Activated T-helper 1 cell treated with Interleukin-2 at 50 U/mL for 16 hours (primary cell): ENCODE data around the gene RUVBL1.
A peak's percentile ranks its signal among the peaks of the same experiment; 100 is the strongest.

Source experiments
- DNase-seq: peaks from one replicate; pipeline ENCODE4 v3.0.0-alpha.2; 2020; ENCODE audit warnings: low read depth

RUVBL1 gene

DNA sequence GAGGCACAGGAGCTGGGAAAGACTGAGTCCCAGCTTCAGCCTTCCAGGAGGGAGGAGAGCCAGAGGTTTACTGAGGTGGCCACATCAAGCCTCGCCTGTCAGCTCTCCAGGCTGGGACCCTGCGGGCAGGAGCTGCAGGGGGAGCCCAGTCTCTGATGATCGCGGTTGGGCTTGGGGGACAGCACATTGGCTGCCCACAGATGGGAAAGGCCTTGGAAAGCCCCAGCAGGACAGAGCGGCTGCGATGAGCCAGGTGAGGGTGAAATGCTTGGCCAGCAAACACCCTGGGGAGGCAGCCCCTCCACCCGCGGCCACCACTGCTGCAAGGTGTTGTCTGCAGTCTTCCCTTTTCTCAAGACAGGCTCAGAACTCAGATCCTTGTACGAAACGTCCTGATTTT lies 40.2 kb downstream of the RUVBL1 start:
- DNase-seq = no peak

GRCh38 chr3:128082546-128082945 lies 41.1 kb downstream of the RUVBL1 start:
- no peak for DNase-seq

DNA sequence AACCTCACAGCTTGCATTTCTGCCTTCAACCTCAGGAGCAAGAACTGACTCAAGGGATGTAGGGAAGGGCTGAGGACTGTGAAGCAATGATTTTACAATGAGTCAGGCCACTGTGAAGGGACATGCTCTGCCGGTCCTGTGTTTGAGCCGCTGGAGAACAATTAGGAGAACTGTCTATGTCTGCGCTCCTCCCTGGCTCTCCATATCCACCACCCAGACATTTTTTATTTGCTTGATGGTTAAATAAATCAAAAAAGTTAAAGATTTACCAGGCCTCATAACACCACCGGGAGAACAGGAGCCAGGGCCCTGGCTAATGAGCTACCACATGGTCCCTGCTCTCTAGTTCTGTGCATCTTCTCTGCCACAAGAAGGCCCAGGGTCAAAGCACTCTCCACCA lies 41.8 kb downstream of the RUVBL1 start:
- DNase-seq = no peak

DNA sequence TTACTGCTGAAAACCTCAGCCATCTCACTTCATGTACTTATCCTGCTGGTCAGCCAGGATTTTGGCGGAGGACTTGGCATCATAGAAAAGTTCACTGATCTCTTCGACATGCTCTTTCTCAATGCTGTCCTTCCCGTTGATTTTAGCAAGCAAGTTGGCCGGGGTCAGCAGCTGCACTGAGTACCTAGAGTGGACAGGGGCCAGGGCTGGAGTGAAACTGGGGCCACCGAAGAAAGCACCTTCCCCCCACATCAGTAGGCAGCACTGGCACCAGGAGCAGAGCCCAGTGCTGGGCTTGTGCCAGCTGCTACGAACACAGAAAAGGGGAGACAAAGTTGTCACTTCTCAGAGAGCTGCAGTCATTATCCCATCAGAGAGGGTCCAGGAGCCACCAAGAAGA lies 42.4 kb downstream of the RUVBL1 start:
- no peak for DNase-seq

DNA sequence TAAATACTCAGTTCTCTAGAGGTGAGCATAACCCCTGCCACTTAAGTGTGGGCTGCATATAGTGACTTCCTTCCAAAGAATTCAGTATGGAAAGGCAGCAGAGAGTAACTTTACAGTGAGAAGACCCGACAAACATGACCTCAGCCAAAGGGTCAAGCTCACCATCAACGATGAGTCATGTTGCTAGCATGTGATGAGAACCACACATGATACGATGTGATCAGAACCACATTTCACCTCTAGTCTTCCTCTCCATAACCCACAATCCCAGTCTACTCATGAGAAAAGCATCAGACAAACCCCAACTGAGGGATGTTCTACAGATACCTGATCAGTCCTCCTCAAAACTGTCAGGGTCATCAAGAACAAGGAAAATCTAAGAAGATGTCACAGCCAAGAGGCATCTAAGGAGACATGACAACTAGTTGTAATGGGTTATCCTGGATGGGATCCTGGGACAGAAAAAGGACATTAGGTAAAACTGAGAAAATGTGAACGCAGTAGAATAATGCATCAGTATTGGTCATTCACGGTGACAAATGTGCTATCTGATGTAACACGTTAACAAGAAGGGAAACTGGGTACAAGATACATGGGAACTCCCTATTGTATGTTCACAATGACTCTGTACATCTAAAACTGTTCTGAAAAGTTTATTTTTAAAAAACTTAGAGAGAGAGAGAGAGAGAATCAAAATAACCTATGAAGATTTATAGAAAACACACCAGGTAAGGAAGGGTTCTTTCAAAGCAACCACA lies 43.1 kb downstream of the RUVBL1 start:
- no peak for DNase-seq

DNA sequence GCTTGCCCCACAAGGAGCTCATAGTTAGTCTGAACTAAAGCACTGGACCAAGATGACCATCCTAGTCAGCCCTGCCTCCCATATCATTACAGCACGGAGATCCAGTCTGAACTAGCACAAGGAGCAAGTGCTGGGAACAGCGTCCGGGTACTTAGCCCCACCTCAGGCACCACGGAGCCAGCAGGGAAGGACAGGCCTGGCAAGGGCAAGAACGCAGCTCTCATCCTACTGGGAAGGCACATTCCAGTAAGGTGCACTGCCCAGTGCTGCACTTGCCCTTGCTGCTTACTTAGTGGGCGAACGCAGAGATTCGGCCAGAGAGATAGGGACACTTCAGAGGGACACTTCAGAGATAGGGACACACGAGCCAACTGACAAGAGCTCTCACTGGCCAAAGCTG lies 43.8 kb downstream of the RUVBL1 start:
- DNase-seq = no peak

DNA sequence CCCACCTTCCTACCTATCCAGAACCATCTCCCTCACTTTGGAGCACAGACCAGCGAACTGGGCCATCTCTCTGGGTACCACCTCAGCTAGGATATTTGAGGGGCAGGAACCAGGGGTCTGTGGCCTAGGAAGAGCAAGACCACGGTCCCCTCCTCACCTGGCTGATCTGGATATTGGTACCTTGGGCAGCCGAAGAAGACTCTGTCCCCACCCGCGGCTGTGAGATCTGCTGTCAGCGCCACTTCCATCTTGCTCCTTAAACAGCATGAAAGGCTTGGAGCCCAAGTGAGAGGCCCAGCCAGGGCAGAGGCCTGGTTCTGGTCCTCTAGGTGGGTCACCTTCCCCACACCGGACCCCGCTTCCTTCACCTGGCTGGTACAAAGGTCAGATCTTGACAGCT lies 44.7 kb downstream of the RUVBL1 start:
- DNase-seq = no peak

DNA sequence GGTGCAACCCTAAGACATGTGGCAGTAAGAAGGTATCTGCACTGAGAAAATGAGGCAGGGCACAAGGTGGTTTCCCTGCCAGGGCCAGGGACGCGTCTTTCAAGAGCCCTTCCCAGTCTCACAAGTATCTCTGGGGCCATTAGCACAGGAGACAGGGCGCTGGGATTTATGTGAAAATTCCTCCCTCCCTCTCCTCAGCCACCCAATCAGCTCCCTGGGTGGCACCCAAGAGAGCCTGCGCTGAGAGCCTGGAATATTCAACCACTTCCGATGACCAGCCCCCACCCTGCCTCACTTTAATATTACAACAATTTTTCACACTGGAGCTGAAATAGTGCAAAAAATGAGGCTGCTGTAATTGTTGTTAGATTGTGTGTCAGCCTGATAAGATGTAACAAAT lies 45.3 kb downstream of the RUVBL1 start:
- DNase-seq = no peak

DNA sequence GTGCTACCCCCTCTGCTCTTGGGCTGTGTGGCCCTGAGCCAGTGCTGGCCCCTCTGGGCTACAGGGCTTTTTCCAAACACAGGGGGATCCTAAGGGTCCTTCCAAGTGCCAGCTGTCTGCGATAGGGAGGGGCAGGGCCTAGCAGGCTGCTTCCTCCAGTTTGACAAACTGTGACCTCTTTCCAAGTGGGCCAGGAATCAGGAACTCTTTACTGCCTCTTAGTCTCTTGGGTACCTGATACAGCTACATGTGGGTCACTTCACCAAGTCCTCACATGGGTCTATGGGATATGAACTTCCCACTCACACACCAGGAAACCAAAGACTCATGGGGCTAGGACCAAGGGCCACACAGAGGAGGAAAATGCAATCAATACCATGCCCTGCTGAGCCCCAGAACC lies 45.9 kb downstream of the RUVBL1 start:
- DNase-seq = no peak

DNA sequence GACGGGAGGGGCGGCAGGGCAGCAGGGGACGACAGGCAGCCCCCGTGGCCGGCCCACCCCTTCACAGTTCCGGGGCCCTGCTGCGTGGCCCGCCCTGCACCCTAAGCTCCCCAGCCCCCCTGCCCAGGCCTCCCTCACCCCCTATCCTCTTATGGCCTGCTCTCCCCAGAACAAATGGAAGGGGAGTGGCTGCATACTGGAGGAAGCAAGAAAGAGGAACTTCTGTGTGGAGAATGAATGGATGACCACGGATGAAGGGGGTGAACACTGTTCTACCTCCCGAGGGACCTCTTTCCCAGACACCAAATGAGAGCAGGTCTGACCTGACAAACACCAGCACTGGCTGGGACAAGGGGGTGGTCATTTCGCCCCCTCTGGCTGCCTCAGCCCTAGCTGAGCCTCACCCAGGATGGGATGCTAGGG lies 46.4 kb downstream of the RUVBL1 start:
- DNase-seq = no peak

DNA sequence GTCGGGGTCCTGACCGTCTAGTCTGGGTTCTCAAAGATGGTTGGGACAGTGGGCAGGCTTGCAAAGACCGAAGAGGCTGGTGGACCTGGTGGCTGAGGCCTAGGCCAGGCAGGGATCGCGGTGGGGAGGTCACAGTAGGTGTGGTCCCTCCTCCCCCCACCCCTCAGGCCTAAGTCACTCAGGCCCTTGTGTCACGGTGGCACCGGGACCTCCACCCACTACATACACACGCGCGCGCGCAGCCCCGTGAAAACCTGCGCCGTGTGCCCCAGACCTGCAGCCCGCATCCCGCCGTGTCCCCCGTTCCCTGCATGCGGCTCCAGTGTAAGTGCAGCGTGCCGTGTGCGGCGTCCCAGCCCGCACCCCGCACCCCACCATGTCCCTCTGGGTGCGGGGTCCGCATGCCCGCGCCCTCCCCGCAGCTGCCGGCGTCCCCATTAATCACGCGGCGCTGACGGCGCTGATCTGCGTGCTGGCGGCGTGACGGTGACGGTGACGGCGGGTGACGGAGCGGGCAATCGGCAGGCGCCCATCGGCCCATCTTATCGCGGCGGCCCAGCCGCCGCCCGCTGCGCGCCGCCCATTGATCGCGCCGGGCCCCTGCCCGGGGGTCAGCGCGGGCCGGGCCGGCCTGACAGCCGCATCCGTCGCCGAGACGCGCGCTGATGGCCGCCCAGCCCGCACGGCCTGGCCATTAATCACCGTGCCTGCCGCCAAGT lies 47.0 kb downstream of the RUVBL1 start:
- no peak for DNase-seq

GRCh38 chr3:128075522-128076482 lies 47.8 kb downstream of the RUVBL1 start:
- peak; percentile 78 for DNase-seq

GRCh38 chr3:128074851-128075521 lies 48.6 kb downstream of the RUVBL1 start:
- no peak for DNase-seq

- DNase-seq = no peak
Measured at GRCh38 chr3:128073807-128074206, 49.8 kb downstream of the RUVBL1 start.

- no peak for DNase-seq
Measured at GRCh38 chr3:128073185-128073725, 50.4 kb downstream of the RUVBL1 start.

GRCh38 chr3:128072454-128073184 lies 51.0 kb downstream of the RUVBL1 start:
- no peak for DNase-seq

- DNase-seq = no peak
Measured at GRCh38 chr3:128071771-128072453, 51.7 kb downstream of the RUVBL1 start.

- no peak for DNase-seq
Measured at GRCh38 chr3:128070898-128071591, 52.6 kb downstream of the RUVBL1 start.

DNA sequence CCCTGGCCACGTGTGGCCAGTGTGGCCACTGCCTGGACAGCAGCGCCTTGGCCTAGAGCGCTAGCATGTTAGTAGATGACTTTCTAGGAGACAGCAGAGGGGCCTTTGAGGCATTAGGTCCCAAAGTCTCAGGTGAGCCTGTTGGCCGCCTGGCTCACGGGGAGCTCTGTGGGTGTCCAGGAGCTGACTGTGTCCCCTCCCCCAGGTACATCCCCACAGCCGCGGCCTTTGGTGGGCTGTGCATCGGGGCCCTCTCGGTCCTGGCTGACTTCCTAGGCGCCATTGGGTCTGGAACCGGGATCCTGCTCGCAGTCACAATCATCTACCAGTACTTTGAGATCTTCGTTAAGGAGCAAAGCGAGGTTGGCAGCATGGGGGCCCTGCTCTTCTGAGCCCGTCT lies 54.3 kb downstream of the RUVBL1 start:
- DNase-seq = no peak

DNA sequence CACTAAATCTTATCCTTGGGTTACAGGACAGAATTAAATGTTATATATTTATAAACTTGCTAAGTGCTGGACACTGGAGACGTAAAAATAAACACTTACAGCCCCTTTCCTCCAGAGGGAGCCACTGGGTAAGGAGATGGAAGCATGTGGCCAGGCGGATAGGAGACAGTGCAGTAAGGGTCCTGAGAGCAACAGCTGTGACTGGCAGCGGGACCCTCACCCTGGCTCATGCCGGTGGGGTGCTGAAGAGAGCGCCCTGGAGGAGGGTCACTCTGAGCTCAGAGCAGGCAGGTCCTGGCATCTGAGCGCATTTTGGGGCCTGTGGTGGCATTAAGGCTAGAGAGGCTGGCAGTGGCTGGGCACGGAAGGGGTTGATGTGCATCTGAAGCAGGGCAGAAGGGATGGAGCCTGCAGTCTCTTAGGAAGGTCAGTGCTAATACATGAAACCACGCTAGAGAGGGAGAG lies 55.4 kb downstream of the RUVBL1 start:
- DNase-seq = no peak
